Endothelial cell of hepatic sinusoid (primary cell): ENCODE measurements around the gene SLC24A2.

Experiments used
- in situ Hi-C: cut with HindIII; loops from 2 replicates; pipeline ENCODE4 v1.10.0; 2017; ENCODE audit warnings: low sequenced_read_pairs

Gene SLC24A2

GRCh38 chr9:19759066-19759465 lies 29.8 kb downstream of the SLC24A2 start:
- in situ Hi-C loops: no loop called here

- in situ Hi-C loops: no loop called here
These were observed 31.1 kb downstream of the SLC24A2 start for GRCh38 chr9:19757745-19758144.

GRCh38 chr9:19754921-19755320 lies 33.9 kb downstream of the SLC24A2 start:
- in situ Hi-C loops: loop anchor here (5.0 kb wide), 1 partner anchor 38 kb away; no protein-coding TSS in a partner anchor

- in situ Hi-C loops: loop anchor here (25.0 kb wide), 1 partner anchor 161 kb away; no protein-coding TSS in a partner anchor
These were observed 40.3 kb downstream of the SLC24A2 start for GRCh38 chr9:19748278-19749126.

- in situ Hi-C loops: loop anchor here (25.0 kb wide), 1 partner anchor 159 kb away; no protein-coding TSS in a partner anchor
These were observed 42.6 kb downstream of the SLC24A2 start for GRCh38 chr9:19746223-19746622.

- in situ Hi-C loops: loop anchor here (25.0 kb wide), 1 partner anchor 154 kb away; no protein-coding TSS in a partner anchor
These were observed 47.7 kb downstream of the SLC24A2 start for GRCh38 chr9:19741178-19741577.
